Left ventricle myocardium superior (tissue), 1 donor: ENCODE results near the gene PTPRN2. TPM values are rescaled to one million over a fixed set of nuclear protein-coding genes. Genes with fewer than 3 reads are reported as not detected.

Experiments
- ATAC-seq: fragments of 200-7000 bp; cut with Tn5 transposase; one replicate; pipeline ENCODE4 v1.9.1; 2020; ENCODE audit warnings: mild to moderate bottlenecking, moderate library complexity
- DNase-seq: peaks from one replicate; pipeline ENCODE4 v3.0.0-alpha.2; 2020
- intact Hi-C: fragments of 100-400 bp; cut with micrococcal nuclease; formaldehyde crosslinking; loops from one replicate; pipeline ENCODE4 v1.11.0; 2022
- total RNA-seq: library from RNA; stranded (reverse); fragmentation: NEBNext Ultra II Directional; extraction: Animal tissue kit (Norgen Biotek cat#: 25700); gene quantifications from one replicate; pipeline ENCODE4 v1.2.1, GENCODE V29; 2021
- donor health status: DM: no; HTN: yes; CAD: no; lungs with severe emphysema.

Gene PTPRN2
- total RNA-seq, 1 donor from 2014 or later, result 1.3 TPM

GRCh38 chr7:158065340-158065739, 522.3 kb downstream of the PTPRN2 start:
- no peak for DNase-seq
- intact Hi-C loops, result no loop called here

GRCh38 chr7:158064631-158065030, 523.0 kb downstream of the PTPRN2 start:
- ATAC-seq, result no peak
- intact Hi-C loops, result no loop called here

More at GRCh38 chr7:158065340-158065739, 522.3 kb downstream of the PTPRN2 start:
- ATAC-seq, result no peak

GRCh38 chr7:158063850-158064610, 523.6 kb downstream of the PTPRN2 start:
- ATAC-seq (no peak), DNase-seq (no peak)
- intact Hi-C loops, result no loop called here

More at GRCh38 chr7:158064631-158065030, 523.0 kb downstream of the PTPRN2 start:
- DNase-seq, result no peak

GRCh38 chr7:158062661-158063060, 525.0 kb downstream of the PTPRN2 start:
- ATAC-seq (no peak), DNase-seq (no peak)
- intact Hi-C loops, result no loop called here

GRCh38 chr7:158061884-158062656, 525.6 kb downstream of the PTPRN2 start:
- DNase-seq (no peak), ATAC-seq (no peak)
- intact Hi-C loops, result no loop called here

GRCh38 chr7:158061026-158061630, 526.5 kb downstream of the PTPRN2 start:
- no peak for ATAC-seq
- no peak for DNase-seq
- intact Hi-C loops, result no loop called here

GRCh38 chr7:158060216-158060615, 527.4 kb downstream of the PTPRN2 start:
- no peak for DNase-seq
- no peak for ATAC-seq
- intact Hi-C loops, result no loop called here

GRCh38 chr7:158057446-158057845, 530.2 kb downstream of the PTPRN2 start:
- intact Hi-C loops, result no loop called here
- no peak for ATAC-seq
- no peak for DNase-seq

GRCh38 chr7:158056761-158057160, 530.9 kb downstream of the PTPRN2 start:
- intact Hi-C loops, result no loop called here
- no peak for DNase-seq
- ATAC-seq, result no peak

GRCh38 chr7:158055726-158056510, 531.7 kb downstream of the PTPRN2 start:
- intact Hi-C loops, result no loop called here

GRCh38 chr7:158054611-158055010, 533.0 kb downstream of the PTPRN2 start:
- no peak for ATAC-seq
- intact Hi-C loops, result no loop called here
- no peak for DNase-seq

More at GRCh38 chr7:158055726-158056510, 531.7 kb downstream of the PTPRN2 start:
- ATAC-seq (no peak), DNase-seq (no peak)

- ATAC-seq (no peak), DNase-seq (no peak)
- intact Hi-C loops, result no loop called here
Observed at GRCh38 chr7:158054081-158054480, 533.5 kb downstream of the PTPRN2 start.

- intact Hi-C loops, result no loop called here
- no peak for ATAC-seq
Observed at GRCh38 chr7:158053183-158053915, 534.3 kb downstream of the PTPRN2 start.

GRCh38 chr7:158052381-158053060, 535.1 kb downstream of the PTPRN2 start:
- intact Hi-C loops, result no loop called here
- DNase-seq (no peak), ATAC-seq (no peak)

More at GRCh38 chr7:158053183-158053915, 534.3 kb downstream of the PTPRN2 start:
- no peak for DNase-seq

GRCh38 chr7:158051776-158052175, 535.8 kb downstream of the PTPRN2 start:
- intact Hi-C loops, result no loop called here
- ATAC-seq (no peak), DNase-seq (no peak)

GRCh38 chr7:158050978-158051651, 536.5 kb downstream of the PTPRN2 start:
- DNase-seq (no peak), ATAC-seq (peak; percentile 26)
- intact Hi-C loops, result no loop called here

- DNase-seq (no peak), ATAC-seq (no peak)
- intact Hi-C loops, result no loop called here
Observed at GRCh38 chr7:158050441-158050977, 537.1 kb downstream of the PTPRN2 start.
